Thymus (tissue), 11 donors: ENCODE results near the gene C5orf24. TPM values are rescaled to one million over a fixed set of nuclear protein-coding genes. Genes with fewer than 3 reads are reported as not detected.
A peak's percentile ranks its signal among the peaks of the same experiment; 100 is the strongest.

Experiments used
- DNase-seq, 9 donors: peaks; one replicate each; pipeline ENCODE4 v3.0.0-alpha.2; 2013; ENCODE audit warnings: low spot score in 9 of 9, low read depth in 6 of 9, missing footprints in 1 of 9
- H3K27ac ChIP-seq, 2 donors: one replicate each; pipeline ENCODE4 v1.5.1; 2013; ENCODE audit warnings: control low read depth in 1 of 2, low read depth in 1 of 2, low read length in 1 of 2, mild to moderate bottlenecking in 1 of 2, moderate library complexity in 1 of 2
- H3K27me3 ChIP-seq, 2 donors: one replicate each; pipeline ENCODE4 v1.5.1; 2013; ENCODE audit warnings: low read length in 1 of 2; ENCODE audit not compliant: control insufficient read depth in 2 of 2, insufficient read depth in 1 of 2
- H3K36me3 ChIP-seq, 2 donors: one replicate each; pipeline ENCODE4 v1.5.1; 2013; ENCODE audit warnings: low read length in 1 of 2, mild to moderate bottlenecking in 1 of 2, moderate library complexity in 1 of 2; ENCODE audit not compliant: control insufficient read depth in 2 of 2, insufficient read depth in 2 of 2
- H3K4me1 ChIP-seq, 2 donors: one replicate each; pipeline ENCODE4 v1.5.1; 2013; ENCODE audit warnings: low read length in 2 of 2; ENCODE audit not compliant: control insufficient read depth in 2 of 2, insufficient read depth in 2 of 2
- H3K4me3 ChIP-seq, 2 donors: one replicate each; pipeline ENCODE4 v1.5.1; 2013; ENCODE audit warnings: low read length in 2 of 2, control low read depth in 1 of 2, mild to moderate bottlenecking in 1 of 2
- H3K9me3 ChIP-seq, 2 donors: one replicate each; pipeline ENCODE4 v1.5.1; 2013; ENCODE audit warnings: low read length in 1 of 2, mild to moderate bottlenecking in 1 of 2; ENCODE audit not compliant: control insufficient read depth in 2 of 2, insufficient read depth in 1 of 2
- WGBS: extraction: QIAGEN DNeasy Blood & Tissue Kit; methylation state at CpG from one replicate; pipeline ENCODE4 v1.1.7; 2013; 5-methylcytosine and 5-hydroxymethylcytosine counted together
- polyA plus RNA-seq: library from polyadenylated mRNA; stranded (reverse); fragments of 200-250 nt; gene quantifications from one replicate; pipeline ENCODE4 v1.2.3, GENCODE V29; 2013
- total RNA-seq: library from RNA; stranded (reverse); fragments of 120-200 nt; gene quantifications from one replicate; pipeline ENCODE4 v1.2.4, GENCODE V29; 2013
- donor health status: healthy.

The C5orf24 gene
- total and polyA plus RNA-seq, 2 donors: 11.7 to 22.4 TPM

DNA sequence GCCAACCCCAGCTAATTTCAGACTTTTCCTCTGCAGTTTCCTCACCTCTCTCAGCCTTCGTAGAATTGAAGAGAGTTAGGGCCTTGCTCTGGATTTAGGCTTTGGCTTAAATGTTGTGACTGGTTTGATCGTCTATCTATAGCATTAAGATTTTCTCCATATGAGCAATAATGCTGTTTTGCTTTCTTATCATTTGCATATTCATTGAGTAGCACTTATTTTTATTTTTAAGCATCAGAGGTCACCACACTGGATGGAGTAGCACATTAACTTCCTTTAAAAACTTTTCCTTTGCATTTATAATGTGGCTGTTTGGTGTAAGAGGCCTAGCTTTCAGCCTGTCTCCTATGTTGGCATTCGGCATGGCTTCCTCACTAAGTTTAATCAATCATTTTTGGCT, 46.5 kb downstream of the C5orf24 start:
- Histone ChIP-seq H3K4me3 (no peak overlapping the region), H3K27ac (no peak overlapping the region), H3K4me1 (no peaks in the 10 kb centered on the region), H3K27me3 (no peaks in the 10 kb centered on the region), H3K36me3 (peaks cover 30 to 38% of the 10 kb centered on the region in 2 donors), H3K9me3 (no peaks in the 10 kb centered on the region)
- 95% methylated on average over 3 of the region's 3 CpGs for WGBS
- DNase-seq: no peak

GRCh38 chr5:134892926-134893325, 47.2 kb downstream of the C5orf24 start:
- Histone ChIP-seq H3K4me1 (no peaks in the 10 kb centered on the region), H3K36me3 (peaks cover 32 to 34% of the 10 kb centered on the region in 2 donors), H3K27ac (no peak overlapping the region), H3K4me3 (no peak overlapping the region), H3K9me3 (no peaks in the 10 kb centered on the region), H3K27me3 (no peaks in the 10 kb centered on the region)
- DNase-seq: no peak
- WGBS: 98% methylated on average over 2 of the region's 2 CpGs

DNA sequence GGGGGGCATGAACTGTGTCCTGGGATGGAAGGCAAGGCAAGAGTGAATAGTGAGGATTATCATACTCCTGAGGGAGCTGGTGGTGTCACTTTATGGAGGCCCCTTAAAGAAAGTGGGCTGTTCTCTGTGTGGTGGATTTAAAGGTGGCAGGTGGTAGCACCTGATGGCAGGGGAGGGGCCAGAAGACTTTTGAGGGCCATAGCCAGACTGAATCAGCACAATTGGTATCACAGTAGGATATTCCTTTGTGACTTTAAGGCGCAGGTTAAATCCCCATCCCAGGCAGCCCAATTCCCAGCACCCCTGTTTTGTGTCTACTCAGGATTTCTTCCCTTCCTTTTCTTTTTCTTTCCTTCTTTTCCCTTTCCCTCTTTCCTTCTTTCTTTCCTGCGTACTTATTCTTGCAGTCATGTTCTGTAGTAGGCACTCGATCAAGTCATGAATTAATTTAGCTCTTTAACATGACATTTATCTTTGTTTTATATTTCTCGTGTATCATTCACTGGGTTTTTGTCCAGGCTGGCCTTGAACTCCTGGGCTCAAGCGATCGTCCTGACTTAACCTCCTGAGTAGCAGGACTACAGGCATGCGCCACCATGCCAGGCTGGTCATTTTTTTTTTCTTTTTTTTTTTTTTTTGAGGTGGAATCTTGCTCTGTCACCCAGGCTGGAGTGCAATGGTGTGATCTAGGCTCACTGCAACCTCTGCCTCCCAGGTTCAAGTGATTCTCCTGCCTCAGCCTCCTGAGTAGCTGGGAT, 48.2 kb downstream of the C5orf24 start:
- Histone ChIP-seq H3K9me3 (no peaks in the 10 kb centered on the region), H3K27me3 (no peaks in the 10 kb centered on the region), H3K4me1 (no peaks in the 10 kb centered on the region), H3K27ac (no peak overlapping the region), H3K4me3 (no peak overlapping the region), H3K36me3 (peaks cover 30 to 34% of the 10 kb centered on the region in 2 donors)
- DNase-seq: no peak
- 97% methylated on average over 7 of the region's 7 CpGs for WGBS

- H3K27me3 ChIP-seq: no peaks in the 10 kb centered on the region
- peaks cover 0 to 4% of the 10 kb centered on the region in 2 donors for H3K9me3 ChIP-seq
- no peak for DNase-seq
- H3K36me3 ChIP-seq: peaks cover 6 to 10% of the 10 kb centered on the region in 2 donors
- peaks cover 3 to 13% of the 10 kb centered on the region in 2 donors for H3K4me1 ChIP-seq
- H3K4me3 ChIP-seq: no peak overlapping the region
- H3K27ac ChIP-seq: no peak overlapping the region
- WGBS: 51% methylated on average over 10 of the region's 10 CpGs
Observed at GRCh38 chr5:134902071-134902801, 56.5 kb downstream of the C5orf24 start.

DNA sequence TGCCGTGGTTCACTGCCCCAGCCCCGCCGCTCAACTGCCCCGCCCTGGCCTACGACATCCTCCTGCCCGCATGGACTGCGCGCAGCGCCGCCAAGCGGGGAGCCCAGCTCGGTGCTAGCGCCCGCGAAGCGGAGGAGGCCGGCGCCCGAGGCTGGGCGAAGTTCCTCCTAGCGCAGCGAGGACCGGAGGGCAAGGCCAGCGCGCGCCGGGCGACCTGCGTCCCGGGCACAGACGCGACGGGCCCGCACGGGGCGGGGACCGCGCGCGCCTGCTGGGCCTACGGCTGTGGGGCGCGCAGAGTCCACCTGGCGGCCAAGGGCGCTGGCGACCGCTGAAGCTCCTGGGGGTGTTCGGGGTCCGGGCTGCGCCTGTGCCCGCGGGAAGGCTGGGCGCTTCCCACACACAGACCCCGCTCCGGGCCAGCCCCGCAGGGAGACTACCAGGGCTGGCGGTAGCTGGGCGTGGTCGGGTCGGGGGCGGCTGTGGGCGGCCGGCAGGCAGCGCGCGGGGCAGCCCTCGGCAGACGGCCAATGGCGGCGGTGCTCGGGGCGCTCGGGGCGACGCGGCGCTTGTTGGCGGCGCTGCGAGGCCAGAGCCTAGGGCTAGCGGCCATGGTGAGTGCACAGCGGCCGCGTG, 59.0 kb downstream of the C5orf24 start, which contains the start of gene PCBD2:
TSS of gene PCBD2 (plus strand) at position 522 of the 636 bp plus-strand sequence. CDS start at position 531, 9 bp downstream.
- Histone ChIP-seq H3K9me3 (peaks cover 0 to 4% of the 10 kb centered on the region in 2 donors), H3K27ac (peak within 1 kb of the TSS; percentile 99), H3K36me3 (peaks cover 5 to 11% of the 10 kb centered on the region in 2 donors), H3K4me1 (peaks cover 3 to 13% of the 10 kb centered on the region in 2 donors), H3K27me3 (no peaks in the 10 kb centered on the region), H3K4me3 (peak within 1 kb of the TSS; percentile 84 to 94)
- DNase-seq: peak; percentile 69 to 95 (median 82)
- under 1% methylated on average over 84 of the region's 84 CpGs for WGBS

GRCh38 chr5:134905246-134905996, 59.7 kb downstream of the C5orf24 start:
- Histone ChIP-seq H3K27me3 (no peaks in the 10 kb centered on the region), H3K9me3 (peaks cover 0 to 4% of the 10 kb centered on the region in 2 donors), H3K36me3 (peaks cover 5 to 16% of the 10 kb centered on the region in 2 donors), H3K4me1 (peaks cover 3 to 13% of the 10 kb centered on the region in 2 donors), H3K27ac (peak overlapping the region; percentile 99), H3K4me3 (peak overlapping the region; percentile 84 to 94)
- peak; percentile 64 to 91 (median 73) for DNase-seq
- under 1% methylated on average over 54 of the region's 54 CpGs for WGBS

GRCh38 chr5:134906811-134907210, 61.0 kb downstream of the C5orf24 start:
- no peak overlapping the region for H3K27ac ChIP-seq
- 98% methylated on average over 1 of the region's 1 CpG for WGBS

More at GRCh38 chr5:134906811-134907210, 61.0 kb downstream of the C5orf24 start:
- peaks cover 0 to 4% of the 10 kb centered on the region in 2 donors for H3K9me3 ChIP-seq
- peaks cover 3 to 9% of the 10 kb centered on the region in 2 donors for H3K4me1 ChIP-seq
- DNase-seq: no peak
- H3K36me3 ChIP-seq: peaks cover 14 to 20% of the 10 kb centered on the region in 2 donors
- H3K4me3 ChIP-seq: no peak overlapping the region
- H3K27me3 ChIP-seq: no peaks in the 10 kb centered on the region
